GM12892 (cell line): ENCODE data around the gene NOL6.

Experiments
- DNase-seq: peaks from one replicate; pipeline ENCODE4 v3.0.0; 2011; ENCODE audit not compliant: insufficient read length
- FAIRE-seq: peaks from 2 replicates; lab custom pipeline; 2011; peaks lifted over from hg19 to GRCh38; lab: Jason Lieb, UNC
- POLR2A ChIP-seq: IDR thresholded peaks from 2 replicates; pipeline ENCODE4 v1.6.1; 2011; ENCODE audit warnings: low read depth, low read length, control low read depth
- POLR2AphosphoS5 ChIP-seq: IDR thresholded peaks from 2 replicates; pipeline ENCODE4 v1.6.1; 2011; ENCODE audit warnings: low read depth, low read length, control low read depth
- TAF1 ChIP-seq: IDR thresholded peaks from 2 replicates; pipeline ENCODE4 v1.6.1; 2011; ENCODE audit warnings: low read depth, mild to moderate bottlenecking, control low read depth, low read length, borderline replicate concordance

NOL6 gene

GRCh38 chr9:33446240-33446945, 27.3 kb downstream of the NOL6 start:
- DNase-seq = peak; percentile 64
- FAIRE-seq = peak; percentile 98
- TF ChIP-seq POLR2AphosphoS5 = no peak
- no peak for TF ChIP-seq POLR2A
- no peak for TF ChIP-seq TAF1

- no peak for DNase-seq
- TF ChIP-seq TAF1 (no peak), POLR2A (no peak), POLR2AphosphoS5 (no peak)
- FAIRE-seq = peak; percentile 14
Measured at GRCh38 chr9:33445389-33446239, 28.1 kb downstream of the NOL6 start.

GRCh38 chr9:33443464-33444154, 30.1 kb downstream of the NOL6 start:
- DNase-seq = no peak
- TF ChIP-seq POLR2AphosphoS5 (no peak), POLR2A (no peak), TAF1 (no peak)
- no peak for FAIRE-seq

GRCh38 chr9:33443047-33443446, 30.7 kb downstream of the NOL6 start:
- TF ChIP-seq POLR2A (no peak), TAF1 (no peak), POLR2AphosphoS5 (no peak)
- FAIRE-seq (no peak), DNase-seq (no peak)

- no peak for FAIRE-seq
- DNase-seq = no peak
- TF ChIP-seq POLR2A (no peak), TAF1 (no peak), POLR2AphosphoS5 (no peak)
Measured at GRCh38 chr9:33442125-33442524, 31.6 kb downstream of the NOL6 start.

- TF ChIP-seq POLR2AphosphoS5 = no peak
- TF ChIP-seq TAF1 = no peak
- TF ChIP-seq POLR2A = no peak
- no peak for DNase-seq
- FAIRE-seq = no peak
Measured at GRCh38 chr9:33440609-33441008, 33.1 kb downstream of the NOL6 start.

- TF ChIP-seq POLR2A = no peak
- no peak for TF ChIP-seq TAF1
- TF ChIP-seq POLR2AphosphoS5 = no peak
- DNase-seq (no peak), FAIRE-seq (no peak)
Measured at GRCh38 chr9:33440204-33440603, 33.5 kb downstream of the NOL6 start.

GRCh38 chr9:33439731-33440130, 34.0 kb downstream of the NOL6 start:
- no peak for FAIRE-seq
- no peak for TF ChIP-seq TAF1
- no peak for TF ChIP-seq POLR2A
- DNase-seq = no peak

- FAIRE-seq (no peak), DNase-seq (no peak)
- TF ChIP-seq TAF1 = no peak
- TF ChIP-seq POLR2A = no peak
- TF ChIP-seq POLR2AphosphoS5 = no peak
Measured at GRCh38 chr9:33438926-33439680, 34.6 kb downstream of the NOL6 start.

- TF ChIP-seq TAF1 = no peak
- TF ChIP-seq POLR2AphosphoS5 = no peak
- no peak for TF ChIP-seq POLR2A
- DNase-seq = no peak
- FAIRE-seq = no peak
Measured at GRCh38 chr9:33437898-33438297, 35.8 kb downstream of the NOL6 start.
